K562 (cell line): ENCODE data around the gene GFOD1. TPM values are rescaled to one million over a fixed set of nuclear protein-coding genes. Genes with fewer than 3 reads are reported as not detected.

ENCODE experiments used
- CBFA2T3 ChIP-seq: fragments of 450-650 bp; IDR thresholded peaks from 2 replicates; pipeline ENCODE4 v1.6.1; 2017
- SMARCC2 ChIP-seq: fragments of 450-650 bp; IDR thresholded peaks from 2 replicates; pipeline ENCODE4 v1.6.1; 2017; ENCODE audit warnings: antibody characterized with exemption, moderate library complexity, mild to moderate bottlenecking, low read depth
- TEAD4 ChIP-seq, 2 experiments: sonication (generic) in 1 of 2; formaldehyde crosslinking in 1 of 2; IDR thresholded peaks; 2 replicates each; pipeline versions ENCODE4 v1.6.1 to v1.8.0; 2012 to 2022; ENCODE audit warnings: borderline replicate concordance in 1 of 2, inconsistent platforms in 1 of 2, low read length in 1 of 2, mild to moderate bottlenecking in 1 of 2, missing genetic modification reagents in 1 of 2
- TOE1 ChIP-seq, 2 experiments: fragments of 450-650 bp in 1 of 2; sonication (generic) in 1 of 2; formaldehyde crosslinking in 1 of 2; IDR thresholded peaks; 2 replicates each; pipeline versions ENCODE4 v1.7.1 to v1.8.0; 2016 to 2022; ENCODE audit warnings: borderline replicate concordance in 2 of 2, mild to moderate bottlenecking in 2 of 2, antibody characterized with exemption in 1 of 2, inconsistent platforms in 1 of 2, low read depth in 1 of 2, missing genetic modification reagents in 1 of 2, moderate library complexity in 1 of 2
- U2AF1 ChIP-seq: fragments of 200-400 bp; formaldehyde crosslinking; optimal IDR thresholded peaks from 2 replicates; pipeline ENCODE3; 2017; ENCODE audit warnings: mild to moderate bottlenecking, low read depth, low read length, moderate library complexity
- ZNF23 ChIP-seq: fragments of 250-450 bp; sonication (Bioruptor Pico); IDR thresholded peaks from 2 replicates; pipeline ENCODE4 v1.4.0; 2020; ENCODE audit warnings: mild to moderate bottlenecking
- ZNF77 ChIP-seq: fragments of 250-450 bp; sonication (Bioruptor Pico); IDR thresholded peaks from 2 replicates; pipeline ENCODE4 v1.5.0; 2020
- polyA plus RNA-seq, 8 experiments: library from polyadenylated mRNA; depleted of rRNA in 4 of 8; stranded (reverse) in 5 of 8; unstranded in 3 of 8; fragments of >200 nt; fragmentation: Nextera tagmentation in 2 of 8; fragmentation: Illumina TruSeq in 1 of 8; extraction: Ambion mirVana in 2 of 8; extraction: Trizol in 1 of 8; gene quantifications; 2 replicates each; pipeline versions ENCODE4 v1.2.1 to v1.2.3, GENCODE V29; 2011 to 2014; ENCODE audit warnings: inconsistent platforms in 1 of 8, missing spikeins in 1 of 8
- total RNA-seq, 7 experiments: library from RNA; depleted of rRNA in 6 of 7; stranded (reverse); fragments of >200 nt in 6 of 7; fragmentation: Illumina TruSeq in 2 of 7; extraction: Trizol in 2 of 7; gene quantifications; 2 replicates each; pipeline versions ENCODE4 v1.2.1 to v1.2.3, GENCODE V29; 2011 to 2021; ENCODE audit warnings: low replicate concordance in 1 of 7
- TF ChIP-seq, protein P1 (sequence below), 2 experiments: fragments of 200-800 bp in 1 of 2; sonication (Bioruptor generic) in 1 of 2; sonication (generic) in 1 of 2; formaldehyde crosslinking in 1 of 2; IDR thresholded peaks in 1 of 2; conservative IDR thresholded peaks in 1 of 2; 2 replicates each; pipeline versions ENCODE4 v1.5.0 to v1.6.1; 2016 to 2020; ENCODE audit warnings: missing compliant biosample characterization in 1 of 2, missing genetic modification characterization in 1 of 2, missing genetic modification reagents in 1 of 2
- TF ChIP-seq, protein P2 (sequence below): fragments of 450-650 bp; IDR thresholded peaks from 2 replicates; pipeline ENCODE4 v1.6.1; 2016; ENCODE audit warnings: borderline replicate concordance
- TF ChIP-seq, protein P3 (sequence below): sonication (generic); formaldehyde crosslinking; IDR thresholded peaks from 2 replicates; pipeline ENCODE4 v1.8.1; 2022; ENCODE audit warnings: missing genetic modification reagents
- TF ChIP-seq, protein P4 (sequence below), 2 experiments: fragments of 450-650 bp in 1 of 2; sonication (generic) in 1 of 2; formaldehyde crosslinking in 1 of 2; IDR thresholded peaks in 1 of 2; conservative IDR thresholded peaks in 1 of 2; 2 replicates each; pipeline versions ENCODE4 v1.6.1 to v1.8.1; 2016 to 2023; ENCODE audit warnings: mild to moderate bottlenecking in 2 of 2, moderate library complexity in 2 of 2, inconsistent platforms in 1 of 2, missing genetic modification reagents in 1 of 2
- TF ChIP-seq, protein P5 (sequence below): fragments of 200-800 bp; sonication (Bioruptor generic); IDR thresholded peaks from 2 replicates; pipeline ENCODE4 v1.6.1; 2016; ENCODE audit warnings: missing genetic modification characterization, missing compliant biosample characterization

GFOD1 gene
- total and polyA plus RNA-seq, 9 of the 15 experiments (the other 6 are each of a cell fraction or from before 2014, with no cell fraction given): 3.8 to 12.0 (median 8.2) TPM

DNA sequence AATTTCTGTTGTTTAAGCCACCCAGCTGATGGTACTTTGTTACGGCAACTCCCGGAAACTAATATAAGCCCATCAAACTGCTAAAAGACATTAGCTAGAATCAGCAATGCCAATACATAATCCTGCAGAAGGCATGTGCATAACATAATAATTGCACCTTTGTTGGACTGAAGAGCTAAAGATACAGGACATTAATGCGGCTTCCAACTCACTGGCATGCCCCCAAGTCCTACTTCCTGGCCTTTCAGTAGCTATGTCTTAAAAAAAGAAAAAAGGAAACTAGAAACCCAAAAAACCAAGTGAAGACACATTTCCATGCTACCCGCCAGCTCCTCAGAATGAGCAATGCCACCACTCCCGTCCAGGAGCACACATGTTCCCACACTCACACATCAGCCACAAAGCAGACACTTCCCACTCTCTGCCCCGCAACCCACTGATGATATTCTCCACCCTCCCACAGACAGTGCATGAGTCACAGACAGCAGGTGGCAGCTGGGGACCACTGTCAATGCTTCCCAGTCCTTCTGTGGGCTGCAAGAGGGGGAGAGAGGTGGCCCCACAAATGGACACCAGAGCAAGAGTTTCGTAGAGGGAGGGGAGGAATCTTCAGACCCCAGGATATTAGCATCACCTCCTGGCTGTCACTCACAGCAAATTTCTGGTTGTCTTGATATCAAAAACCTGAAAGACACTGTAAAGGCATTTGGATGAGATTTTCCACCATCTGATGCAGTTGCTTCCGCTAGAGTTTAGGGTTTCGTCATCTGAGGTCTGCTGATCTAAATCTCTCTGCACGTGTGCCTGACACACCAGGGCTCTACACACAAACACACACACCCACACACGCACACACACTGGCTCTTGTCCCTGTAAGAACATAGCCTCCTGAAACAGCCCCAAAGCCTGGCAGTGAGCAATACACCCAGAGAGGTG is 32.8 kb downstream of the GFOD1 start (continued):
- TF ChIP-seq, protein P1, sequence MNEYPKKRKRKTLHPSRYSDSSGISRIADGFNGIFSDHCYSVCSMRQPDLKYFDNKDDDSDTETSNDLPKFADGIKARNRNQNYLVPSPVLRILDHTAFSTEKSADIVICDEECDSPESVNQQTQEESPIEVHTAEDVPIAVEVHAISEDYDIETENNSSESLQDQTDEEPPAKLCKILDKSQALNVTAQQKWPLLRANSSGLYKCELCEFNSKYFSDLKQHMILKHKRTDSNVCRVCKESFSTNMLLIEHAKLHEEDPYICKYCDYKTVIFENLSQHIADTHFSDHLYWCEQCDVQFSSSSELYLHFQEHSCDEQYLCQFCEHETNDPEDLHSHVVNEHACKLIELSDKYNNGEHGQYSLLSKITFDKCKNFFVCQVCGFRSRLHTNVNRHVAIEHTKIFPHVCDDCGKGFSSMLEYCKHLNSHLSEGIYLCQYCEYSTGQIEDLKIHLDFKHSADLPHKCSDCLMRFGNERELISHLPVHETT (CRISPR knock-in tag; conservative IDR thresholded peaks at IDR 0.05 in 1 of 2, IDR thresholded peaks at IDR 0.05 in 1 of 2): 0 out of 4 replicates have a peak, but pooled peaks of 1 of the 2 experiments have one; percentile 29
- TF ChIP-seq, protein P2, sequence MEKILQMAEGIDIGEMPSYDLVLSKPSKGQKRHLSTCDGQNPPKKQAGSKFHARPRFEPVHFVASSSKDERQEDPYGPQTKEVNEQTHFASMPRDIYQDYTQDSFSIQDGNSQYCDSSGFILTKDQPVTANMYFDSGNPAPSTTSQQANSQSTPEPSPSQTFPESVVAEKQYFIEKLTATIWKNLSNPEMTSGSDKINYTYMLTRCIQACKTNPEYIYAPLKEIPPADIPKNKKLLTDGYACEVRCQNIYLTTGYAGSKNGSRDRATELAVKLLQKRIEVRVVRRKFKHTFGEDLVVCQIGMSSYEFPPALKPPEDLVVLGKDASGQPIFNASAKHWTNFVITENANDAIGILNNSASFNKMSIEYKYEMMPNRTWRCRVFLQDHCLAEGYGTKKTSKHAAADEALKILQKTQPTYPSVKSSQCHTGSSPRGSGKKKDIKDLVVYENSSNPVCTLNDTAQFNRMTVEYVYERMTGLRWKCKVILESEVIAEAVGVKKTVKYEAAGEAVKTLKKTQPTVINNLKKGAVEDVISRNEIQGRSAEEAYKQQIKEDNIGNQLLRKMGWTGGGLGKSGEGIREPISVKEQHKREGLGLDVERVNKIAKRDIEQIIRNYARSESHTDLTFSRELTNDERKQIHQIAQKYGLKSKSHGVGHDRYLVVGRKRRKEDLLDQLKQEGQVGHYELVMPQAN: no peak
- no peak for TF ChIP-seq U2AF1
- TF ChIP-seq, protein P3, sequence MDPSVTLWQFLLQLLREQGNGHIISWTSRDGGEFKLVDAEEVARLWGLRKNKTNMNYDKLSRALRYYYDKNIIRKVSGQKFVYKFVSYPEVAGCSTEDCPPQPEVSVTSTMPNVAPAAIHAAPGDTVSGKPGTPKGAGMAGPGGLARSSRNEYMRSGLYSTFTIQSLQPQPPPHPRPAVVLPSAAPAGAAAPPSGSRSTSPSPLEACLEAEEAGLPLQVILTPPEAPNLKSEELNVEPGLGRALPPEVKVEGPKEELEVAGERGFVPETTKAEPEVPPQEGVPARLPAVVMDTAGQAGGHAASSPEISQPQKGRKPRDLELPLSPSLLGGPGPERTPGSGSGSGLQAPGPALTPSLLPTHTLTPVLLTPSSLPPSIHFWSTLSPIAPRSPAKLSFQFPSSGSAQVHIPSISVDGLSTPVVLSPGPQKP (CRISPR knock-in tag): no peak
- peak; percentile 15; the same call in 1 of the 2 replicates for TF ChIP-seq SMARCC2
- TF ChIP-seq, protein P4, sequence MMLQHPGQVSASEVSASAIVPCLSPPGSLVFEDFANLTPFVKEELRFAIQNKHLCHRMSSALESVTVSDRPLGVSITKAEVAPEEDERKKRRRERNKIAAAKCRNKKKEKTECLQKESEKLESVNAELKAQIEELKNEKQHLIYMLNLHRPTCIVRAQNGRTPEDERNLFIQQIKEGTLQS (IDR thresholded peaks at IDR 0.05): peak; percentile 80
- TF ChIP-seq, protein P4 (CRISPR knock-in tag; conservative IDR thresholded peaks at IDR 0.05): no peak
- peak; percentile 16; the same call in 1 of the 2 replicates for TF ChIP-seq TEAD4 (IDR thresholded peaks at IDR 0.05; ENCODE audit: low read length)
- TF ChIP-seq TEAD4 (CRISPR knock-in tag; IDR thresholded peaks at IDR 0.05; ENCODE audit: borderline replicate concordance): no peak
- TF ChIP-seq ZNF77 (CRISPR knock-in tag): no peak
- TF ChIP-seq CBFA2T3: peak; percentile 29
- peak; percentile 25; the same call in 1 of the 2 replicates for TF ChIP-seq TOE1 (IDR thresholded peaks at IDR 0.05; ENCODE audit: borderline replicate concordance)
- no peak for TF ChIP-seq TOE1 (CRISPR knock-in tag; IDR thresholded peaks at IDR 0.05; ENCODE audit: borderline replicate concordance, low read depth)
- TF ChIP-seq, protein P5, sequence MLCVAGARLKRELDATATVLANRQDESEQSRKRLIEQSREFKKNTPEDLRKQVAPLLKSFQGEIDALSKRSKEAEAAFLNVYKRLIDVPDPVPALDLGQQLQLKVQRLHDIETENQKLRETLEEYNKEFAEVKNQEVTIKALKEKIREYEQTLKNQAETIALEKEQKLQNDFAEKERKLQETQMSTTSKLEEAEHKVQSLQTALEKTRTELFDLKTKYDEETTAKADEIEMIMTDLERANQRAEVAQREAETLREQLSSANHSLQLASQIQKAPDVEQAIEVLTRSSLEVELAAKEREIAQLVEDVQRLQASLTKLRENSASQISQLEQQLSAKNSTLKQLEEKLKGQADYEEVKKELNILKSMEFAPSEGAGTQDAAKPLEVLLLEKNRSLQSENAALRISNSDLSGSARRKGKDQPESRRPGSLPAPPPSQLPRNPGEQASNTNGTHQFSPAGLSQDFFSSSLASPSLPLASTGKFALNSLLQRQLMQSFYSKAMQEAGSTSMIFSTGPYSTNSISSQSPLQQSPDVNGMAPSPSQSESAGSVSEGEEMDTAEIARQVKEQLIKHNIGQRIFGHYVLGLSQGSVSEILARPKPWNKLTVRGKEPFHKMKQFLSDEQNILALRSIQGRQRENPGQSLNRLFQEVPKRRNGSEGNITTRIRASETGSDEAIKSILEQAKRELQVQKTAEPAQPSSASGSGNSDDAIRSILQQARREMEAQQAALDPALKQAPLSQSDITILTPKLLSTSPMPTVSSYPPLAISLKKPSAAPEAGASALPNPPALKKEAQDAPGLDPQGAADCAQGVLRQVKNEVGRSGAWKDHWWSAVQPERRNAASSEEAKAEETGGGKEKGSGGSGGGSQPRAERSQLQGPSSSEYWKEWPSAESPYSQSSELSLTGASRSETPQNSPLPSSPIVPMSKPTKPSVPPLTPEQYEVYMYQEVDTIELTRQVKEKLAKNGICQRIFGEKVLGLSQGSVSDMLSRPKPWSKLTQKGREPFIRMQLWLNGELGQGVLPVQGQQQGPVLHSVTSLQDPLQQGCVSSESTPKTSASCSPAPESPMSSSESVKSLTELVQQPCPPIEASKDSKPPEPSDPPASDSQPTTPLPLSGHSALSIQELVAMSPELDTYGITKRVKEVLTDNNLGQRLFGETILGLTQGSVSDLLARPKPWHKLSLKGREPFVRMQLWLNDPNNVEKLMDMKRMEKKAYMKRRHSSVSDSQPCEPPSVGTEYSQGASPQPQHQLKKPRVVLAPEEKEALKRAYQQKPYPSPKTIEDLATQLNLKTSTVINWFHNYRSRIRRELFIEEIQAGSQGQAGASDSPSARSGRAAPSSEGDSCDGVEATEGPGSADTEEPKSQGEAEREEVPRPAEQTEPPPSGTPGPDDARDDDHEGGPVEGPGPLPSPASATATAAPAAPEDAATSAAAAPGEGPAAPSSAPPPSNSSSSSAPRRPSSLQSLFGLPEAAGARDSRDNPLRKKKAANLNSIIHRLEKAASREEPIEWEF (CRISPR knock-in tag): no peak
- no peak for TF ChIP-seq ZNF23 (CRISPR knock-in tag)
